SK-N-SH treated with all-trans-retinoic acid at 6 μM for 48 hours (cell line): ENCODE measurements around the gene SAMD10.

Experiments used
- ATAC-seq: fragments of 200-7000 bp; cut with Tn5 transposase; 3 replicates; pipeline ENCODE4 v1.9.1; 2020; ENCODE audit warnings: mild to moderate bottlenecking, moderate library complexity
- ARNTL ChIP-seq: fragments of 450-650 bp; formaldehyde crosslinking; IDR thresholded peaks from 2 replicates; pipeline ENCODE4 v1.5.0; 2020; ENCODE audit warnings: low read depth, mild to moderate bottlenecking, moderate library complexity, borderline replicate concordance
- BACH2 ChIP-seq: fragments of 250-450 bp; sonication (Bioruptor Pico); IDR thresholded peaks from 2 replicates; pipeline ENCODE4 v1.9.0; 2021; ENCODE audit warnings: mild to moderate bottlenecking, borderline replicate concordance
- CREB5 ChIP-seq: fragments of 250-450 bp; sonication (Bioruptor Pico); IDR thresholded peaks from 2 replicates; pipeline ENCODE4 v1.5.1; 2020; ENCODE audit warnings: low read depth, mild to moderate bottlenecking, moderate library complexity
- CSRNP3 ChIP-seq: fragments of 250-450 bp; sonication (Bioruptor Pico); IDR thresholded peaks from 2 replicates; pipeline ENCODE4 v1.5.1; 2021; ENCODE audit warnings: mild to moderate bottlenecking, moderate library complexity
- ESRRG ChIP-seq: fragments of 250-450 bp; sonication (Bioruptor Pico); IDR thresholded peaks from 2 replicates; pipeline ENCODE4 v1.6.1; 2021; ENCODE audit warnings: mild to moderate bottlenecking
- ISL1 ChIP-seq: fragments of 250-450 bp; sonication (Bioruptor Pico); IDR thresholded peaks from 2 replicates; pipeline ENCODE4 v2.1.2; 2022; ENCODE audit warnings: mild to moderate bottlenecking, moderate library complexity
- OSR1 ChIP-seq: fragments of 250-450 bp; sonication (Bioruptor Pico); IDR thresholded peaks from 2 replicates; pipeline ENCODE4 v1.8.0; 2022; ENCODE audit warnings: moderate library complexity, mild to moderate bottlenecking, inconsistent platforms
- POU6F1 ChIP-seq: fragments of 250-450 bp; sonication (Bioruptor Pico); IDR thresholded peaks from 2 replicates; pipeline ENCODE4 v1.8.0; 2021; ENCODE audit warnings: low read depth, mild to moderate bottlenecking, moderate library complexity, borderline replicate concordance
- PPARA ChIP-seq: fragments of 250-450 bp; sonication (Bioruptor Pico); IDR thresholded peaks from 2 replicates; pipeline ENCODE4 v1.5.0; 2020; ENCODE audit warnings: mild to moderate bottlenecking, borderline replicate concordance
- RARB ChIP-seq: fragments of 250-450 bp; sonication (Bioruptor Pico); IDR thresholded peaks from 2 replicates; pipeline ENCODE4 v1.8.0; 2021; ENCODE audit warnings: mild to moderate bottlenecking, moderate library complexity
- SNAI2 ChIP-seq: fragments of 250-450 bp; sonication (Bioruptor Pico); IDR thresholded peaks from 2 replicates; pipeline ENCODE4 v1.5.0; 2020; ENCODE audit warnings: mild to moderate bottlenecking, moderate library complexity
- TOX ChIP-seq: fragments of 250-450 bp; sonication (Bioruptor Pico); IDR thresholded peaks from 2 replicates; pipeline ENCODE4 v1.8.0; 2021; ENCODE audit warnings: mild to moderate bottlenecking, moderate library complexity, borderline replicate concordance
- TSHZ2 ChIP-seq: fragments of 250-450 bp; sonication (Bioruptor Pico); IDR thresholded peaks from 2 replicates; pipeline ENCODE4 v1.5.0; 2020; ENCODE audit warnings: mild to moderate bottlenecking, moderate library complexity
- ZFP3 ChIP-seq: fragments of 250-450 bp; sonication (Bioruptor Pico); IDR thresholded peaks from 2 replicates; pipeline ENCODE4 v1.5.0; 2020; ENCODE audit warnings: mild to moderate bottlenecking, moderate library complexity
- ZFP30 ChIP-seq: fragments of 450-650 bp; formaldehyde crosslinking; IDR thresholded peaks from 2 replicates; pipeline ENCODE4 v1.5.0; 2022; ENCODE audit warnings: mild to moderate bottlenecking, moderate library complexity
- ZNF565 ChIP-seq: fragments of 450-650 bp; formaldehyde crosslinking; conservative IDR thresholded peaks from 2 replicates; pipeline ENCODE4 v1.5.0; 2020; ENCODE audit warnings: low read depth, mild to moderate bottlenecking, moderate library complexity
- ZNF70 ChIP-seq: fragments of 450-650 bp; formaldehyde crosslinking; IDR thresholded peaks from 2 replicates; pipeline ENCODE4 v1.5.0; 2020; ENCODE audit warnings: mild to moderate bottlenecking, moderate library complexity
- ZNF8 ChIP-seq: fragments of 450-650 bp; formaldehyde crosslinking; IDR thresholded peaks from 2 replicates; pipeline ENCODE4 v1.5.0; 2020; ENCODE audit warnings: mild to moderate bottlenecking, moderate library complexity

The SAMD10 gene

GRCh38 chr20:63941282-63942081 is 38.0 kb downstream of the SAMD10 start:
- TF ChIP-seq TOX (CRISPR knock-in tag), result no peak
- no peak for TF ChIP-seq ZFP30 (CRISPR knock-in tag)
- no peak for TF ChIP-seq CREB5 (CRISPR knock-in tag)
- no peak for TF ChIP-seq TSHZ2 (CRISPR knock-in tag)
- ATAC-seq, result no peak

GRCh38 chr20:63940472-63941266 is 38.8 kb downstream of the SAMD10 start:
- TF ChIP-seq ZFP3 (CRISPR knock-in tag) (no peak), ZNF565 (CRISPR knock-in tag) (no peak), RARB (CRISPR knock-in tag) (no peak), ZFP30 (CRISPR knock-in tag) (no peak), OSR1 (no peak), ARNTL (CRISPR knock-in tag) (no peak), TOX (CRISPR knock-in tag) (no peak), PPARA (CRISPR knock-in tag) (no peak), CREB5 (CRISPR knock-in tag) (no peak), SNAI2 (CRISPR knock-in tag) (no peak), ESRRG (CRISPR knock-in tag) (no peak), ZNF8 (CRISPR knock-in tag) (no peak), CSRNP3 (CRISPR knock-in tag) (no peak), BACH2 (CRISPR knock-in tag) (no peak), ZNF70 (CRISPR knock-in tag) (no peak), TSHZ2 (CRISPR knock-in tag) (no peak), ISL1 (CRISPR knock-in tag) (no peak)
- no peak for ATAC-seq

- ATAC-seq, result no peak
- no peak for TF ChIP-seq TOX (CRISPR knock-in tag)
- no peak for TF ChIP-seq POU6F1
Observed at GRCh38 chr20:63940071-63940471, 39.4 kb downstream of the SAMD10 start.
